OCI-LY1 (cell line): Measurements from ENCODE around the gene TBC1D4.

ENCODE experiments used
- EZH2 ChIP-seq: fragments of 200-600 bp; sonication (generic), shearing (Covaris generic); IDR thresholded peaks from 2 replicates; pipeline ENCODE4 v1.8.0; 2017; ENCODE audit warnings: borderline replicate concordance, mixed run types, mild to moderate bottlenecking, antibody characterized with exemption, low read length, moderate library complexity, mixed read lengths
- TF ChIP-seq, protein P1 (sequence below): fragments of 200-600 bp; sonication (generic), shearing (Covaris generic); IDR thresholded peaks from 2 replicates; pipeline ENCODE4 v1.5.1; 2017; ENCODE audit warnings: mild to moderate bottlenecking, antibody characterized with exemption, low read length, moderate library complexity, mixed read lengths

GRCh38 chr13:75331792-75332349 lies 150.1 kb downstream of the TBC1D4 start:
- TF ChIP-seq, protein P1, sequence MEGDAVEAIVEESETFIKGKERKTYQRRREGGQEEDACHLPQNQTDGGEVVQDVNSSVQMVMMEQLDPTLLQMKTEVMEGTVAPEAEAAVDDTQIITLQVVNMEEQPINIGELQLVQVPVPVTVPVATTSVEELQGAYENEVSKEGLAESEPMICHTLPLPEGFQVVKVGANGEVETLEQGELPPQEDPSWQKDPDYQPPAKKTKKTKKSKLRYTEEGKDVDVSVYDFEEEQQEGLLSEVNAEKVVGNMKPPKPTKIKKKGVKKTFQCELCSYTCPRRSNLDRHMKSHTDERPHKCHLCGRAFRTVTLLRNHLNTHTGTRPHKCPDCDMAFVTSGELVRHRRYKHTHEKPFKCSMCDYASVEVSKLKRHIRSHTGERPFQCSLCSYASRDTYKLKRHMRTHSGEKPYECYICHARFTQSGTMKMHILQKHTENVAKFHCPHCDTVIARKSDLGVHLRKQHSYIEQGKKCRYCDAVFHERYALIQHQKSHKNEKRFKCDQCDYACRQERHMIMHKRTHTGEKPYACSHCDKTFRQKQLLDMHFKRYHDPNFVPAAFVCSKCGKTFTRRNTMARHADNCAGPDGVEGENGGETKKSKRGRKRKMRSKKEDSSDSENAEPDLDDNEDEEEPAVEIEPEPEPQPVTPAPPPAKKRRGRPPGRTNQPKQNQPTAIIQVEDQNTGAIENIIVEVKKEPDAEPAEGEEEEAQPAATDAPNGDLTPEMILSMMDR: no peak
- no peak for TF ChIP-seq EZH2
